NCI-H1694 (cell line): ENCODE results near the gene MYO9A.
"Not testable (repeated sequence)": the region's sequence is repeated elsewhere in the genome, so short reads cannot be mapped to it uniquely, and the experiment has no call there.

Experiments
- DNase-seq: peaks from one replicate; lab custom pipeline; 2025; lab: John Stamatoyannopoulos, UW

MYO9A gene

GRCh38 chr15:72092691-72093090, 25.3 kb downstream of the MYO9A start:
- no peak for DNase-seq

GRCh38 chr15:72092006-72092405, 25.9 kb downstream of the MYO9A start:
- DNase-seq: no peak

GRCh38 chr15:72086920-72087648, 30.9 kb downstream of the MYO9A start:
- no peak for DNase-seq

- DNase-seq: no peak
Observed at GRCh38 chr15:72086010-72086697, 31.8 kb downstream of the MYO9A start.

- no peak for DNase-seq
Observed at GRCh38 chr15:72082176-72082575, 35.8 kb downstream of the MYO9A start.

DNA sequence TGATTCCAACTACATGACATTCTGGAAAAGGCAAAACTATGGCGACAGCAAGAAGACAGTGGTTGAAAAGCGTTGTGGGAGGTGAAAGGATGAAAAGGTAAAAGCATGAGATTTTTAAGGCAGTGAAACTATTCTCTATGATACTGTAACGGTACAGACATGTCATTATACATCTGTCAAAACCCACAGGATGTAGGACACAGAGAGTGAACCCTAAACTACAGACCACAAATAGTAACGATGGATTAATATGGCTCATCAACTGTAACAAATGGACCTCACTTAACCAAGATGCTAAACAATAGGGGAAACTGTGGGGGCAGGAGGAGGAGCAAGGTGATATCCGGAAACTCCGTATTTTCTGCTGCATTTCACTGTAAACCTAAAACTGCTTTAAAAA, 39.1 kb downstream of the MYO9A start:
- DNase-seq: no peak

- no peak for DNase-seq
Observed at GRCh38 chr15:72077950-72078349, 40.0 kb downstream of the MYO9A start.

DNA sequence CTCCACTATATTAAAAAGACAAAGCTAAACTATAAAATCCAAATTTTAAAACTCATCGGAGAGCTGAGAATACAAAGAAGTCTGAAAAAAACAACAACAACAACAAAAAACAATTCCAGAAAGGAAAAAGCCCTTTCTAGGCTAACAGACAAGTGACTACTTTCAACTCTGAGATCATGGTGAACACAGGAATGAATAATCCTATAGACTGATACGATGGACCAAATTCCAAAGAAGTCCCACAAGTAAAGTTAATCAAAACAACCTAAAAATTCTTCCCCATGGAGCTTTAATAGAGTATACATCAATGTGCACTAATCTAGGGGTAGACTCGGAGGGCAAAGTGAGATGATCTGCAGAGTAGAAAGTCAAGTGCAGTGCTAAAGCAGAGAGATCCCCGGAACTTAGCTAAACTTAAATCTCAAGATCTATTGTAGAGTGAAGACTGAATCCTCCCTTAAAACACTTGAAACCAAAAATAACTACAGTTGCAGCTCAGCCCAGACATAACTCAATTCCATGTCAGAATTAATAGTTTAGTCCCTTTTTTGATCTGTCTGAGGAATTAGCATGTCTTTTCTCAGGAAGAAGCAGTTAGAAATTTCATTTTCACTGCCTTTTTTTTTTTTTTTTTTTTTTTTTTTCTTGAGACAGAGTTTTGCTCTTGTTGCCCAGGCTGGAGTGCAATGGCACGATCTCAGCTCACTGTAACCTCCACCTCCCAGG, 43.5 kb downstream of the MYO9A start:
- no peak for DNase-seq

- not testable (repeated sequence) for DNase-seq
Observed at GRCh38 chr15:72071448-72071825, 46.5 kb downstream of the MYO9A start.

GRCh38 chr15:72070817-72071447, 47.0 kb downstream of the MYO9A start:
- DNase-seq: no peak

- DNase-seq: no peak
Observed at GRCh38 chr15:72068856-72069255, 49.1 kb downstream of the MYO9A start.

- no peak for DNase-seq
Observed at GRCh38 chr15:72065801-72066200, 52.1 kb downstream of the MYO9A start.

DNA sequence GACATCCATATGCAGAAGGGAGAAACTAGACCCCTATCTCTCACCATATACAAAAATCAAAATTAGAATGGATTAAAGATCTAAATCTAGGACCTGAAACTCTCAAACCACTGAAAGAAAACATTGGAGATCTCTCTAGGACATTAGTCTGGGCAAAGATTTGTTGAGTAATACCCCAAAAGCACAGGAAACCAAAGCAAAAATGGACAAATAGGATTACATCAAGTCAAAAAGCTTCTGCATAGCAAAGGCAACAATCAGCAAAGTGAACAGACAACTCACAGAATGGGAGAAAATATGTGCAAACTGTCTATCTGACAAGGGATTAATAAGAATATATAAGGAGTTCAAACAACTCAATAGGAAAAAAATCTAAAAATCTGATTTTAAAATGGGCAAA, 54.8 kb downstream of the MYO9A start:
- DNase-seq: no peak

DNA sequence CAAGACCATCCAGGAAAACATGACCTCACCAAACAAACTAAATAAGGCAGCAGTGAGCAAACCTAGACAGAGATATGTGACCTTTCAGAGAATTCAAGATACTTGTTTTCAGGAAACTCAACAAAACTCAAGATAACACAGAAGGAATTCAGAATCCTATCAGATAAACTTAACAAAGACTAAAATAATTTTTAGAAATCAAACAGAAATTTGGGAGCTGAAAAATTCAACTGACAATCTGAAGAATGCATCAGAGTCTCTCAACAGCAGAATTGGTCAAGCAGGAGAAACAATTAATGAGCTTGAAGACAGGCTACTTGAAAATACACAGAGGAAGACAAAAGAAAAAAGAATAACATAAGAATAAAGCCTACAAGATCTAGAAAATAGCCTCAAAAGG, 55.6 kb downstream of the MYO9A start:
- DNase-seq: no peak

DNA sequence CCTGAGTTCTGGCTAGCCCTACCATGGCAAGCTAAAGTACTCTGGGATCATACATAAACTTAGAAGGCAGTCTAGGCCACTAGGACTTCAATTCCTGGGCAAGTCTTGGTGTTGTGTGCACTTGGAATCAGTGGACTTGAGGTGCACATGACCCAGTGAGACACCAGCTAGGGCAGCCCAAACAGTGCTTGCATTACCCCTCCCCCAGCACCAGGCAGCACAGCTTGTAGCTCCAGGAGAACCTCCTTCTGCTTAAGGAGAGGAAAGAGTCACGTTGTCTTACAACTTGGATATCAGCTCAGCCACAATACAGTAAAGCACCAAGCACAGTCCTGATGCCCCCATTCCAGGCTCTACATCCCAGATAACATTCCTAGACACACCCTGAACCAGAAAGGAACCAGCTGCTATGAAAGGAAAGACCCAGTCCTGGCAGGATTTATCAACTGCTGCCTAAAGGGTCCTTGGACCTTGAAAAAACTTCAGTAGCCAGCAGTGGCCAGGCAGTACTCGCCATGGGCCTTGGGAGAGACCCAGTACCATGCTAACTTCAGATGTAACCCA, 57.2 kb downstream of the MYO9A start:
- DNase-seq: no peak

- DNase-seq: no peak
Observed at GRCh38 chr15:72058585-72058984, 59.4 kb downstream of the MYO9A start.

DNA sequence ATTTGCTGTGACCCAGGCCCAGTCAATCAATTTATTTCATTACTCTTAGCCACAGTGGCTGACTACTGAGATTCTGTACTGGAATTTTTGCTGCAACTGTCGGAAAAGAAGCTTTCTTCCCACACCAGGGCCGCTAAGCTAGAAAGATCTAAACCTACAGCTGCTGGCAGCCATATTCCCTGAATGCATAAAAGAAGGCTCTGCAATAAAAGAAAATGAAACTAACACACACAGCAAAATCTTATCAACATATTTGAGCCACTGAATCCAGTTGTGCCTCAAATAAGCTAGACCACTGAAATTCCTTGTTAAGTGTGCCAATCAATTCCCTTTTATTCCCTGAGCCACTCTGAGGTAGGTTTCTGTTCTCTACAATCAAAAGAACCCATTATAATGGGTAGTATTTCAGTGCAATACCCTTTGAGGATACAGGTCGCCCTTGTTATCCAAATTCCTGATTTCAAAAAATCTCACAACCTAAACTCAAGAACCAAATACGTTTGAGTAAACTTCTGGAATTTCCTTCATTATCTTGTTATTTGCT, 60.3 kb downstream of the MYO9A start:
- DNase-seq: no peak

- not testable (repeated sequence) for DNase-seq
Observed at GRCh38 chr15:72056217-72056616, 61.7 kb downstream of the MYO9A start.

GRCh38 chr15:72053297-72053696, 64.7 kb downstream of the MYO9A start:
- not testable (repeated sequence) for DNase-seq

DNA sequence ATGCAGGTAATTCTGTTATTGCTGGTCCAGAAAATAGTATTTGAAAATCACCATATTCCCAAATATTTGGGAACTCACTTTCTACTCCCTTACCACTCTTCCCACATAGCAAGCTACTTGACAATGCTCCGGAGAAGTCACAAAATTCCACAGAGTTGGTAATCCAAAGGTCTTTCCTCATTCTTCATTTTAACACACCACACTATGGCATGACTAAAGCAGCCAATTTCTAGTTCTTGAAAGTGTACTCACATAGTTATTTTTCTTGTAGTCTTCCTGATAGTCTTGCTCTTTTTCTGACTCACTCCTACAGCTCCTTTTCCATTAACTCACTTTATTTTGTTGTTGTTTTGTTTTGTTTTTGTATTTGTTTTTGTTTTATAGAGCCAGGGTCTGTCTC, 67.2 kb downstream of the MYO9A start:
- no peak for DNase-seq

- DNase-seq: no peak
Observed at GRCh38 chr15:72047020-72047419, 70.9 kb downstream of the MYO9A start.

GRCh38 chr15:72044956-72045355, 73.0 kb downstream of the MYO9A start:
- no peak for DNase-seq
